Measurements from ENCODE around the gene LAPTM5.
"Not testable (repeated sequence)": the region's sequence is repeated elsewhere in the genome, so short reads cannot be mapped to it uniquely, and the experiment has no call there.

The LAPTM5 gene

GRCh38 chr1:30757352-30758120 lies at the start of gene LAPTM5:
Gene LAPTM5, minus strand, starts transcription at chr1:30757774. Its CDS starts 29 bp downstream, at chr1:30757745.
- peak; percentile 73 for DNase-seq

GRCh38 chr1:30806381-30807317 lies 49.1 kb upstream of the LAPTM5 start:
- DNase-seq, result no peak

- no peak for DNase-seq
These were observed 47.9 kb upstream of the LAPTM5 start for GRCh38 chr1:30805304-30806003.

- no peak for DNase-seq
These were observed 47.2 kb upstream of the LAPTM5 start for GRCh38 chr1:30804822-30805221.

- no peak for DNase-seq
These were observed 46.8 kb upstream of the LAPTM5 start for GRCh38 chr1:30804352-30804751.

GRCh38 chr1:30803562-30803961 lies 46.0 kb upstream of the LAPTM5 start:
- DNase-seq, result no peak

GRCh38 chr1:30801771-30802198 lies 44.2 kb upstream of the LAPTM5 start:
- peak; percentile 88 for DNase-seq

- DNase-seq, result no peak
These were observed 41.6 kb upstream of the LAPTM5 start for GRCh38 chr1:30799233-30799511.

- no peak for DNase-seq
These were observed 41.0 kb upstream of the LAPTM5 start for GRCh38 chr1:30798389-30799232.

GRCh38 chr1:30795026-30795425 lies 37.5 kb upstream of the LAPTM5 start:
- no peak for DNase-seq

- DNase-seq, result no peak
These were observed 36.7 kb upstream of the LAPTM5 start for GRCh38 chr1:30794260-30794659.

GRCh38 chr1:30793209-30793608 lies 35.6 kb upstream of the LAPTM5 start:
- DNase-seq, result no peak

GRCh38 chr1:30791868-30792267 lies 34.3 kb upstream of the LAPTM5 start:
- DNase-seq, result no peak

- peak; percentile 46 for DNase-seq
These were observed 33.5 kb upstream of the LAPTM5 start for GRCh38 chr1:30790850-30791778.

- DNase-seq, result not testable (repeated sequence)
These were observed 32.6 kb upstream of the LAPTM5 start for GRCh38 chr1:30790256-30790525.

- no peak for DNase-seq
These were observed 32.0 kb upstream of the LAPTM5 start for GRCh38 chr1:30789388-30790255.

- DNase-seq, result no peak
These were observed 31.2 kb upstream of the LAPTM5 start for GRCh38 chr1:30788580-30789387.

- no peak for DNase-seq
These were observed 30.4 kb upstream of the LAPTM5 start for GRCh38 chr1:30787856-30788495.

- DNase-seq, result no peak
These were observed 29.7 kb upstream of the LAPTM5 start for GRCh38 chr1:30787266-30787665.

Measured in OCI-M1 (cell line).